Activated naive CD4-positive, alpha-beta T cell treated with Interleukin-2 at 50 U/mL for 16 hours (primary cell): ENCODE data around the gene C8G.

ENCODE experiments used
- DNase-seq: peaks from one replicate; pipeline ENCODE4 v3.0.0-alpha.2; 2020

C8G gene

GRCh38 chr9:136985853-136986252 is 40.8 kb downstream of the C8G start:
- no peak for DNase-seq

GRCh38 chr9:136988872-136989271 is 43.8 kb downstream of the C8G start:
- no peak for DNase-seq

- no peak for DNase-seq
Measured at GRCh38 chr9:136990242-136990911, 45.3 kb downstream of the C8G start.

- peak; percentile 95 for DNase-seq
Measured at GRCh38 chr9:136991993-136992818, 47.2 kb downstream of the C8G start, which contains the start of gene PAXX. PAXX (plus strand) TSS chr9:136992422; CDS start chr9:136992444, 22 bp downstream.

GRCh38 chr9:136992819-136993369 is 47.9 kb downstream of the C8G start:
- no peak for DNase-seq

- DNase-seq, result no peak
Measured at GRCh38 chr9:136994180-136994887, 49.3 kb downstream of the C8G start.

GRCh38 chr9:136994888-136995230 is 49.8 kb downstream of the C8G start:
- no peak for DNase-seq

- no peak for DNase-seq
Measured at GRCh38 chr9:136995362-136995761, 50.3 kb downstream of the C8G start.

- DNase-seq, result no peak
Measured at GRCh38 chr9:136995772-136996311, 50.8 kb downstream of the C8G start.
